GM23248 (cell line): Measurements from ENCODE around the gene SBNO2. TPM values are rescaled to one million over a fixed set of nuclear protein-coding genes. Genes with fewer than 3 reads are reported as not detected.

Source experiments
- DNase-seq: peaks from one replicate; pipeline ENCODE4 v3.0.0-alpha.2; 2015
- H2AFZ ChIP-seq: fragments of 200-600 bp; sonication (generic); 2 replicates; pipeline ENCODE4 v1.6.1; 2016; ENCODE audit warnings: antibody characterized with exemption
- H3F3A ChIP-seq: fragments of 200-600 bp; sonication (generic); 2 replicates; pipeline ENCODE4 v1.6.1; 2016; ENCODE audit warnings: mild to moderate bottlenecking, antibody characterized with exemption, mixed run types; ENCODE audit not compliant: insufficient read depth
- H3K27ac ChIP-seq: fragments of 200-600 bp; sonication (generic); 2 replicates; pipeline ENCODE4 v1.5.1; 2016; ENCODE audit warnings: mild to moderate bottlenecking
- H3K27me3 ChIP-seq: fragments of 200-600 bp; sonication (generic); replicated peaks from 2 replicates; pipeline ENCODE4 v1.6.1; 2016; ENCODE audit warnings: mild to moderate bottlenecking; ENCODE audit not compliant: insufficient read depth
- H3K36me3 ChIP-seq: fragments of 200-600 bp; sonication (generic); 2 replicates; pipeline ENCODE4 v1.6.1; 2016; ENCODE audit warnings: low read depth, mild to moderate bottlenecking
- H3K4me1 ChIP-seq: fragments of 200-600 bp; sonication (generic); 2 replicates; pipeline ENCODE4 v1.6.1; 2016; ENCODE audit warnings: mild to moderate bottlenecking; ENCODE audit not compliant: insufficient read depth
- H3K4me2 ChIP-seq: fragments of 200-600 bp; sonication (generic); one replicate; pipeline ENCODE4 v1.6.1; 2016; ENCODE audit warnings: mild to moderate bottlenecking; ENCODE audit not compliant: unreplicated experiment
- H3K4me3 ChIP-seq: fragments of 200-600 bp; sonication (generic); 2 replicates; pipeline ENCODE4 v1.5.1; 2016; ENCODE audit warnings: mild to moderate bottlenecking
- H3K79me2 ChIP-seq: fragments of 200-600 bp; sonication (generic); 2 replicates; pipeline ENCODE4 v1.6.1; 2016; ENCODE audit warnings: mild to moderate bottlenecking; ENCODE audit not compliant: insufficient read depth
- H3K9ac ChIP-seq: fragments of 200-600 bp; sonication (generic); 2 replicates; pipeline ENCODE4 v1.6.1; 2016; ENCODE audit warnings: mild to moderate bottlenecking
- H3K9me2 ChIP-seq: fragments of 200-600 bp; sonication (generic); 2 replicates; pipeline ENCODE4 v1.6.1; 2016; ENCODE audit warnings: mixed run types, mild to moderate bottlenecking, moderate library complexity; ENCODE audit not compliant: insufficient read depth
- H3K9me3 ChIP-seq: fragments of 200-600 bp; sonication (generic); one replicate; pipeline ENCODE4 v1.6.1; 2017; ENCODE audit warnings: low read depth
- H4K20me1 ChIP-seq: fragments of 200-600 bp; sonication (generic); 2 replicates; pipeline ENCODE4 v1.6.0; 2016; ENCODE audit not compliant: insufficient read depth
- EZH2 ChIP-seq: fragments of 200-600 bp; sonication (generic); IDR thresholded peaks from 2 replicates; pipeline ENCODE4 v1.6.1; 2018; ENCODE audit warnings: antibody characterized with exemption, mild to moderate bottlenecking; ENCODE audit not compliant: insufficient read depth, poor library complexity, severe bottlenecking
- EZH2phosphoT487 ChIP-seq: fragments of 200-600 bp; sonication (generic); IDR thresholded peaks from 2 replicates; pipeline ENCODE4 v1.6.1; 2018; ENCODE audit warnings: antibody characterized with exemption, moderate library complexity, mild to moderate bottlenecking, low read depth; ENCODE audit not compliant: insufficient read depth
- WGBS, 2 experiments: methylation state at CpG; one replicate each; pipeline ENCODE4 v1.1.6; 2015 to 2017; ENCODE audit warnings: low lambda C conversion rate in 2 of 2, low coverage in 1 of 2; ENCODE audit errors: missing lambda C conversion rate in 2 of 2; 5-methylcytosine and 5-hydroxymethylcytosine counted together
- in situ Hi-C: fragments of 300-500 bp; cut with MboI; formaldehyde crosslinking; loops from 2 replicates; pipeline ENCODE4 v1.15.0; 2020
- polyA plus RNA-seq: library from polyadenylated mRNA; unstranded; fragments of >200 nt; fragmentation: Nextera tagmentation; extraction: Ambion mirVana; gene quantifications from 2 replicates; pipeline ENCODE4 v1.2.1, GENCODE V29; 2016
- total RNA-seq: library from RNA; depleted of rRNA; stranded (reverse); fragments of >200 nt; shearing (Covaris generic); gene quantifications from 2 replicates; pipeline ENCODE4 v1.2.3, GENCODE V29; 2014

SBNO2 gene
- total and polyA plus RNA-seq, 2 experiments from 2014 or later, result 7.5 to 70.4 TPM

- no peaks in the 10 kb centered on the region for H3K4me1 ChIP-seq
- 87 to 94% methylated on average over 49 to 50 of the region's 50 CpGs for WGBS, 2 experiments
These were observed 93.5 kb downstream of the SBNO2 start for GRCh38 chr19:1080360-1081161.

GRCh38 chr19:1079566-1080111, 94.4 kb downstream of the SBNO2 start:
- WGBS, 2 experiments, result 90 to 92% methylated on average over 25 to 39 of the region's 45 CpGs
- Histone ChIP-seq H3K27ac (no peak overlapping the region), H3K4me3 (no peak overlapping the region)

More at GRCh38 chr19:1080360-1081161, 93.5 kb downstream of the SBNO2 start:
- H3F3A ChIP-seq, result no peaks in the 10 kb centered on the region
- no peak overlapping the region for H2AFZ ChIP-seq
- H3K27ac ChIP-seq, result no peak overlapping the region
- H3K36me3 ChIP-seq, result no peaks in the 10 kb centered on the region
- no peaks in the 10 kb centered on the region for H3K9me2 ChIP-seq
- H3K4me2 ChIP-seq, result no peak overlapping the region
- H3K79me2 ChIP-seq, result no peaks in the 10 kb centered on the region
- no peaks in the 10 kb centered on the region for H4K20me1 ChIP-seq
- H3K9me3 ChIP-seq, result no peaks in the 10 kb centered on the region
- H3K9ac ChIP-seq, result no peak overlapping the region
- TF ChIP-seq EZH2phosphoT487, result no peak
- no peak for TF ChIP-seq EZH2
- no peak for DNase-seq
- in situ Hi-C loops, result no loop called here
- no peaks in the 10 kb centered on the region for H3K27me3 ChIP-seq
- no peak overlapping the region for H3K4me3 ChIP-seq

GRCh38 chr19:1076951-1077350, 97.1 kb downstream of the SBNO2 start:
- no peaks in the 10 kb centered on the region for H3K4me1 ChIP-seq
- H3K27ac ChIP-seq, result no peak overlapping the region
- no peaks in the 10 kb centered on the region for H4K20me1 ChIP-seq
- H3K27me3 ChIP-seq, result no peaks in the 10 kb centered on the region; the same call in 1 of the 2 replicates
- 59 to 61% methylated on average over 16 of the region's 16 CpGs for WGBS, 2 experiments
- peak; percentile 32 for DNase-seq
- H2AFZ ChIP-seq, result no peak overlapping the region
- H3K9me3 ChIP-seq, result no peaks in the 10 kb centered on the region
- no peaks in the 10 kb centered on the region for H3K36me3 ChIP-seq
- no peaks in the 10 kb centered on the region for H3K9me2 ChIP-seq
- no peak for TF ChIP-seq EZH2phosphoT487
- TF ChIP-seq EZH2, result no peak
- no peak overlapping the region for H3K4me3 ChIP-seq
- H3K9ac ChIP-seq, result no peak overlapping the region
- H3K4me2 ChIP-seq, result no peak overlapping the region
- no peaks in the 10 kb centered on the region for H3K79me2 ChIP-seq
- no peaks in the 10 kb centered on the region for H3F3A ChIP-seq
- in situ Hi-C loops, result no loop called here

More at GRCh38 chr19:1079566-1080111, 94.4 kb downstream of the SBNO2 start:
- no peak overlapping the region for H3K9ac ChIP-seq
- no peak for TF ChIP-seq EZH2phosphoT487
- no peak for TF ChIP-seq EZH2
- H3K9me2 ChIP-seq, result no peaks in the 10 kb centered on the region
- no peaks in the 10 kb centered on the region for H3K4me1 ChIP-seq
- H3K36me3 ChIP-seq, result no peaks in the 10 kb centered on the region
- no peaks in the 10 kb centered on the region for H3K79me2 ChIP-seq
- no peaks in the 10 kb centered on the region for H3F3A ChIP-seq
- H3K27me3 ChIP-seq, result no peaks in the 10 kb centered on the region
- H4K20me1 ChIP-seq, result no peaks in the 10 kb centered on the region
- H3K9me3 ChIP-seq, result no peaks in the 10 kb centered on the region
- in situ Hi-C loops, result no loop called here
- no peak overlapping the region for H3K4me2 ChIP-seq
- H2AFZ ChIP-seq, result no peak overlapping the region
- DNase-seq, result no peak

- H3K27me3 ChIP-seq, result peaks cover 3% of the 10 kb centered on the region; the same call in 1 of the 2 replicates
- no peak for DNase-seq
- no peak overlapping the region for H3K4me3 ChIP-seq
- H3K9me3 ChIP-seq, result no peaks in the 10 kb centered on the region
- no peak overlapping the region for H2AFZ ChIP-seq
- no peak overlapping the region for H3K27ac ChIP-seq
- H3K36me3 ChIP-seq, result no peaks in the 10 kb centered on the region
- TF ChIP-seq EZH2phosphoT487 (no peak), EZH2 (no peak)
- WGBS, 2 experiments, result 80 to 86% methylated on average over 4 of the region's 4 CpGs
- no peaks in the 10 kb centered on the region for H3F3A ChIP-seq
- no peaks in the 10 kb centered on the region for H3K79me2 ChIP-seq
- H3K4me1 ChIP-seq, result no peaks in the 10 kb centered on the region
- in situ Hi-C loops, result no loop called here
- H4K20me1 ChIP-seq, result no peaks in the 10 kb centered on the region
- H3K9ac ChIP-seq, result no peak overlapping the region
- H3K9me2 ChIP-seq, result no peaks in the 10 kb centered on the region
- no peak overlapping the region for H3K4me2 ChIP-seq
These were observed 98.1 kb downstream of the SBNO2 start for GRCh38 chr19:1076046-1076386.
